PC-3 (cell line): Measurements from ENCODE around the gene BPI. TPM values are rescaled to one million over a fixed set of nuclear protein-coding genes. Genes with fewer than 3 reads are reported as not detected.

Experiments used
- ATAC-seq: fragments of 200-7000 bp; cut with Tn5 transposase; 2 replicates; pipeline ENCODE4 v1.9.1; 2020; ENCODE audit warnings: mild to moderate bottlenecking, moderate library complexity
- BruUV-seq: library from RNA; stranded (reverse); fragments of 400-500 nt; replicated peaks from 2 replicates; lab custom pipeline; 2021; lab: Mats Ljungman, UMichigan
- CTCF ChIA-PET: fragments of 300-600 bp; sonication (Branson Sonifier 250); formaldehyde crosslinking; loops from one replicate; lab custom pipeline; 2022; ENCODE audit warnings: antibody characterized with exemption; lab: Charles Lee
- POLR2A ChIA-PET: fragments of 300-600 bp; sonication (Branson Sonifier 250); formaldehyde crosslinking; loops from one replicate; lab custom pipeline; 2022; ENCODE audit warnings: antibody characterized with exemption; ENCODE audit not compliant: unreplicated experiment; lab: Charles Lee
- DNase-seq: peaks from one replicate; pipeline ENCODE4 v3.0.0-alpha.2; 2015
- H2AFZ ChIP-seq: fragments of 300-600 bp; sonication (generic); 2 replicates; pipeline ENCODE4 v1.6.0; 2016; ENCODE audit warnings: antibody characterized with exemption, low read length
- H3F3A ChIP-seq: fragments of 300-600 bp; sonication (generic); one replicate; pipeline ENCODE4 v1.6.0; 2017; ENCODE audit warnings: antibody characterized with exemption, low read length, control low read depth, mild to moderate bottlenecking; ENCODE audit not compliant: unreplicated experiment
- H3K27ac ChIP-seq: fragments of 300-600 bp; sonication (generic); 2 replicates; pipeline ENCODE4 v1.5.1; 2016; ENCODE audit warnings: mild to moderate bottlenecking, low read length
- H3K27me3 ChIP-seq: fragments of 300-600 bp; sonication (generic); 2 replicates; pipeline ENCODE4 v1.6.1; 2016; ENCODE audit warnings: low read length, mixed read lengths
- H3K36me3 ChIP-seq: fragments of 300-600 bp; sonication (generic); 2 replicates; pipeline ENCODE4 v1.6.1; 2016; ENCODE audit warnings: low read depth, mixed run types, low read length, mixed read lengths
- H3K4me1 ChIP-seq: fragments of 300-600 bp; sonication (generic); 2 replicates; pipeline ENCODE4 v1.5.1; 2016; ENCODE audit warnings: low read length; ENCODE audit not compliant: insufficient read depth
- H3K4me2 ChIP-seq: fragments of 300-600 bp; sonication (generic); 2 replicates; pipeline ENCODE4 v1.6.0; 2016; ENCODE audit warnings: low read length
- H3K4me3 ChIP-seq: fragments of 300-600 bp; sonication (generic); 2 replicates; pipeline ENCODE4 v1.5.1; 2016; ENCODE audit warnings: mild to moderate bottlenecking, low read length, mixed read lengths
- H3K79me2 ChIP-seq: fragments of 300-600 bp; sonication (generic); 2 replicates; pipeline ENCODE4 v1.6.1; 2017; ENCODE audit warnings: low read length, mixed read lengths
- H3K9ac ChIP-seq: fragments of 300-600 bp; sonication (generic); 2 replicates; pipeline ENCODE4 v1.6.0; 2016; ENCODE audit warnings: mild to moderate bottlenecking, low read length
- H3K9me2 ChIP-seq: fragments of 300-600 bp; sonication (generic); replicated peaks from 2 replicates; pipeline ENCODE4 v1.6.1; 2016; ENCODE audit warnings: mixed run types, low read length, mixed read lengths
- H3K9me3 ChIP-seq: fragments of 300-600 bp; sonication (generic); 2 replicates; pipeline ENCODE4 v1.6.1; 2016; ENCODE audit warnings: low read length, mixed read lengths
- H4K20me1 ChIP-seq: fragments of 300-600 bp; sonication (generic); 2 replicates; pipeline ENCODE4 v1.6.1; 2016; ENCODE audit warnings: low read length, mixed read lengths
- EZH2 ChIP-seq: fragments of 300-600 bp; sonication (generic); IDR thresholded peaks from one replicate; pipeline ENCODE4 v1.6.1; 2017; ENCODE audit warnings: antibody characterized with exemption, mild to moderate bottlenecking, low read length; ENCODE audit not compliant: unreplicated experiment
- EZH2phosphoT487 ChIP-seq: fragments of 300-600 bp; sonication (generic); IDR thresholded peaks from 2 replicates; pipeline ENCODE4 v1.6.1; 2018; ENCODE audit warnings: mild to moderate bottlenecking, antibody characterized with exemption, low read length, borderline replicate concordance
- intact Hi-C: fragments of 100-400 bp; cut with micrococcal nuclease; formaldehyde crosslinking; loops from 2 replicates; pipeline ENCODE4 v1.9.0; 2023
- total RNA-seq: library from RNA; depleted of rRNA; stranded (reverse); fragments of >200 nt; gene quantifications from 2 replicates; pipeline ENCODE4 v1.2.3, GENCODE V29; 2014
- TF ChIP-seq, protein P1 (sequence below): fragments of 300-600 bp; sonication (generic); conservative IDR thresholded peaks from 2 replicates; pipeline ENCODE4 v1.5.1; 2017; ENCODE audit warnings: antibody characterized with exemption, low read depth, mild to moderate bottlenecking, low read length

Gene BPI
- total RNA-seq, 1 experiment from 2014 or later = not detected

DNA sequence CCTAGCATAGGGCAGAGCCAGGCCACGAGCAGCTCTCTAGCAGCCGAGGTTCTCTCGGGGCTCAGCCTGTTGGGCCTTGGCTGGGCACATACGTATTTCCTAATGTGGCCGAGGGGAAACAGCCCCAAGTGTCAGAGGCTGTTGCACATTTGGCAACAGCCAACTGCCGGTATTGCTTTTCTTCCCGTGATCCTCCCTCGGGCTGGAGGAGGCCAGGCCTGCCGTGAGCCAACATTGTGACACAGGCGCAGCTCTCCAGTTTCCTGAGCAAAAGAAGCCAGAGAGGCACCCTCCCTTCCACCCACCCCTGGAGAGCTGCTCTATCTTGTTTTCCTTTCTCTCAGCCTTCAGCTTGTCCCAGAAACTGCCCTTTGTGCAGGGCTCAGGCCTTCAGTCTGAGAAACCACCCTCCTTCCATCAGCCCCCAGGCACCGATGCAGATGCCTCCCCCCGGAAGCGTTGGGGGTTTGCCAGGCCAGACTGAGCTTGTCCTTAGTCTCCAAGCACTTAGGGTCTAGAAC is 5.1 kb upstream of the BPI start:
- Histone ChIP-seq H2AFZ (no peak overlapping the region), H3K79me2 (no peaks in the 10 kb centered on the region), H3K9me2 (no peaks in the 10 kb centered on the region), H3K9ac (no peak overlapping the region), H3K4me1 (peaks cover 11% of the 10 kb centered on the region), H3K4me2 (no peak overlapping the region), H3K36me3 (no peaks in the 10 kb centered on the region), H3K4me3 (no peak overlapping the region), H3K27me3 (no peaks in the 10 kb centered on the region), H3F3A (no peaks in the 10 kb centered on the region), H3K27ac (no peak overlapping the region), H4K20me1 (no peaks in the 10 kb centered on the region), H3K9me3 (no peaks in the 10 kb centered on the region)
- intact Hi-C loops = no loop called here
- no peak for DNase-seq
- TF ChIP-seq EZH2phosphoT487 = no peak
- no peak for TF ChIP-seq EZH2
- TF ChIP-seq, protein P1, sequence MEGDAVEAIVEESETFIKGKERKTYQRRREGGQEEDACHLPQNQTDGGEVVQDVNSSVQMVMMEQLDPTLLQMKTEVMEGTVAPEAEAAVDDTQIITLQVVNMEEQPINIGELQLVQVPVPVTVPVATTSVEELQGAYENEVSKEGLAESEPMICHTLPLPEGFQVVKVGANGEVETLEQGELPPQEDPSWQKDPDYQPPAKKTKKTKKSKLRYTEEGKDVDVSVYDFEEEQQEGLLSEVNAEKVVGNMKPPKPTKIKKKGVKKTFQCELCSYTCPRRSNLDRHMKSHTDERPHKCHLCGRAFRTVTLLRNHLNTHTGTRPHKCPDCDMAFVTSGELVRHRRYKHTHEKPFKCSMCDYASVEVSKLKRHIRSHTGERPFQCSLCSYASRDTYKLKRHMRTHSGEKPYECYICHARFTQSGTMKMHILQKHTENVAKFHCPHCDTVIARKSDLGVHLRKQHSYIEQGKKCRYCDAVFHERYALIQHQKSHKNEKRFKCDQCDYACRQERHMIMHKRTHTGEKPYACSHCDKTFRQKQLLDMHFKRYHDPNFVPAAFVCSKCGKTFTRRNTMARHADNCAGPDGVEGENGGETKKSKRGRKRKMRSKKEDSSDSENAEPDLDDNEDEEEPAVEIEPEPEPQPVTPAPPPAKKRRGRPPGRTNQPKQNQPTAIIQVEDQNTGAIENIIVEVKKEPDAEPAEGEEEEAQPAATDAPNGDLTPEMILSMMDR = no peak
- ChIA-PET CTCF (no interaction called here), POLR2A (interaction anchor here (0.6 kb wide), 1 partner anchor 33 kb away, joined by 3 read pairs; no protein-coding TSS in a partner anchor)
- no peak for ATAC-seq
- no TSS peak for BruUV-seq

DNA sequence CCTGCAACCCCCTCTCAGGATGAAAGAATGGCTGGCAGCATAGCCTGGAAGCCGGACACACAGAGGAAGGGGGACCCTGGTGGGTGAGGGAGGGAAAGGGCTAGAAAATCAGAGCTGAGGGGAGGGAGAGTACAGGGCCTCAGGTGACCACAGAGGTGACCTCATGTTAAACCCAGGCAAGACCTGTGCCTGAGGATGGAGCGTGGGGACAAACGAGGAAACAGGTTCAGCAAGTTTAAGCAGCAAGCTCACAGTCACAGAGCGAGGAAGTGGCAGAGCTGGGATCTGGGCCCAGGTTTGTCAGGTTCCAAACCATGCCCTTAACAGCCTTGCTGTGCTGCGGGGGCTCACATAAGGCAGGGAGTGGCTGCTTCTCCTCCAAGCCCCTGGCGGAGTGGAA is 4.0 kb upstream of the BPI start:
- Histone ChIP-seq H4K20me1 (no peaks in the 10 kb centered on the region), H3K4me2 (peak overlapping the region; percentile 30; the same call in 1 of the 2 replicates), H3F3A (no peaks in the 10 kb centered on the region), H3K9me3 (no peaks in the 10 kb centered on the region), H3K9me2 (no peaks in the 10 kb centered on the region), H3K27ac (0 out of 2 replicates have a peak overlapping the region, but pooled peaks have one; percentile 12), H3K36me3 (no peaks in the 10 kb centered on the region), H3K4me3 (no peak overlapping the region), H3K4me1 (peaks cover 11% of the 10 kb centered on the region), H3K9ac (no peak overlapping the region), H3K79me2 (no peaks in the 10 kb centered on the region), H2AFZ (peak overlapping the region; percentile 53), H3K27me3 (no peaks in the 10 kb centered on the region)
- TF ChIP-seq, protein P1 = no peak
- no peak for TF ChIP-seq EZH2
- TF ChIP-seq EZH2phosphoT487 = no peak
- intact Hi-C loops = no loop called here
- ChIA-PET POLR2A (no interaction called here), CTCF (no interaction called here)
- BruUV-seq = no TSS peak
- ATAC-seq (peak; percentile 84), DNase-seq (peak; percentile 75)

DNA sequence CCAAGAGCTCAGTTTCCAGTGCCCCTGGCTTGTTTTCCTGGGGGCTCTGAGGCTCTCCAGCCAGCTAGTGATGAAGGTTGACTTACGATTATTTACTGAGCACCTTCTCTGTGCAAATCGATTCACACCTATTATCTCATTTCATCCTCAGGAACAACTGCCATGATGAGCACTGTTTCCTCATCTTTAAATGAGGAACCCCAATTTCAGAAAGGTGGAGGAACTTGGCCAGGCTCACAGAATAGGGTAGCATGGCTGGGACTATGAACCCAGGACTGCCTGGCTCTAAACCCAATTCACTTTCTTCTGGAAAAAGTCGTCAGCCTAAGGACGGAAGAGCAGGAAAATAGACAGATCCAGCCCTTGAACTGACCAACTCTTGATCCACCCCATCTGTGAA is 3.5 kb upstream of the BPI start:
- Histone ChIP-seq H3K36me3 (no peaks in the 10 kb centered on the region), H3F3A (no peaks in the 10 kb centered on the region), H3K4me3 (no peak overlapping the region), H3K4me1 (peaks cover 11% of the 10 kb centered on the region), H2AFZ (peak overlapping the region; percentile 53), H3K9ac (no peak overlapping the region), H4K20me1 (no peaks in the 10 kb centered on the region), H3K9me2 (no peaks in the 10 kb centered on the region), H3K27me3 (no peaks in the 10 kb centered on the region), H3K27ac (0 out of 2 replicates have a peak overlapping the region, but pooled peaks have one; percentile 12), H3K9me3 (no peaks in the 10 kb centered on the region), H3K4me2 (peak overlapping the region; percentile 30; the same call in 1 of the 2 replicates), H3K79me2 (no peaks in the 10 kb centered on the region)
- intact Hi-C loops = no loop called here
- TF ChIP-seq EZH2 (no peak), EZH2phosphoT487 (no peak)
- TF ChIP-seq, protein P1 = no peak
- DNase-seq (no peak), ATAC-seq (no peak)
- ChIA-PET CTCF (no interaction called here), POLR2A (no interaction called here)
- BruUV-seq = no TSS peak
